Hematopoietic multipotent progenitor cell treated with erythropoietin and hydrocortisone succinate and interleukin-3 and kit ligand, for 6 days (in vitro differentiated cells): ENCODE measurements around the gene CDKN2AIP.
"Not testable (repeated sequence)": the region's sequence is repeated elsewhere in the genome, so short reads cannot be mapped to it uniquely, and the experiment has no call there.

ENCODE experiments used
- DNase-seq: peaks from one replicate; pipeline ENCODE4 v3.0.0-alpha.2; 2015

CDKN2AIP gene

DNA sequence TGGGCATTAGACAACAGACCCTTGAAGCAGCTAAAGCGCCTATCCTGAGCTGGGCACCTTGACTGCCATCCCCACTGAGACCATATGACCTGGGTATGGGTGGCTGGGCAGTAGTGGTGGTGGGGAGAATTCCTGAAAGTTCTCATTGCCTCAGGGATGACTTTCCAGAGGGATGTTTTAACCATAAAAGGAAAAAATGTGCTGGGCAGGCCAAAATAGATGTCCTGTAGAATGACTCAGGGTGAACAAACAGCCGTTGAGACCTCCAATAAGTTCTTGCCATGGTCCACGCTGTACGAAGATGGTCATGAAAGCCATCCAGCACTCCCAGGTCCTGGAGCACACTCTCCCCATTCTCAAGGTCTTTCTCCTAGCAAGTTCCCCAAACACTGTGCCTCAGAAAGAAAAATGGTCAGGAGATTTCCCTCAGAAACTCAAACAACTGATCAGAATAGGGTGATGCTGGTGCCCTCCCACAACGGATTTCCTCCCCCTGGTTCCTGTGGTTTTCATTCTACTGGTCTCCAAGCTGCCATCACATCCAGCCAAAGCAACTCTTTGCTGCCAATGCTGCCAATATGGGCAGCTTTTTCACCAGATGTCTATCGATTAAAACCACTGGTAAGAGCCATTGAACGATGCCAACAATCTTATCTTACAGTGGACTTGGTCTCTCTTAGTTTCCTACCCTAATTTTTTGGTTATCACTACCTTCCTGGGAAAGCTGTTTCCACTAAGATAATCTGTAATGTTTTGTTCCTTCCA, 11.2 kb downstream of the CDKN2AIP start:
- DNase-seq = peak; percentile 97

DNA sequence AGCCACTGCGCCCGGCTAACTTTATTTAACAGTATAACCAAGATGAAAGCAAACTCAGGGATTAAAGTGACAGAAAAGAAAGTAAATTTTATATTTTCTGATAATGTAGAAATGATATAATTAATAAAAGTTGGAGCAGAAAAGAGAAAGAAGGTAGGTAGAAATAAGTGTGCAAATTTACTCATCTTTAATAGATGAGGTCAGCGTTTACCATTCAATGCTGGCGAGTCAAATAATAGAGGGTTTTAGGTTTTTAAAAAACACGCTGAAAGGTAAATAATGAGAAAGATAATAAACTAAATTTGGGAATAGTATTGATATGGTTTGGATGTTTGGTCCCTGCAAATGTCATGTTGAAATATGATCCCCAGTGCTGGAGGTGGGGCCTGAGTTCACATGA, 13.6 kb downstream of the CDKN2AIP start:
- DNase-seq = no peak

DNA sequence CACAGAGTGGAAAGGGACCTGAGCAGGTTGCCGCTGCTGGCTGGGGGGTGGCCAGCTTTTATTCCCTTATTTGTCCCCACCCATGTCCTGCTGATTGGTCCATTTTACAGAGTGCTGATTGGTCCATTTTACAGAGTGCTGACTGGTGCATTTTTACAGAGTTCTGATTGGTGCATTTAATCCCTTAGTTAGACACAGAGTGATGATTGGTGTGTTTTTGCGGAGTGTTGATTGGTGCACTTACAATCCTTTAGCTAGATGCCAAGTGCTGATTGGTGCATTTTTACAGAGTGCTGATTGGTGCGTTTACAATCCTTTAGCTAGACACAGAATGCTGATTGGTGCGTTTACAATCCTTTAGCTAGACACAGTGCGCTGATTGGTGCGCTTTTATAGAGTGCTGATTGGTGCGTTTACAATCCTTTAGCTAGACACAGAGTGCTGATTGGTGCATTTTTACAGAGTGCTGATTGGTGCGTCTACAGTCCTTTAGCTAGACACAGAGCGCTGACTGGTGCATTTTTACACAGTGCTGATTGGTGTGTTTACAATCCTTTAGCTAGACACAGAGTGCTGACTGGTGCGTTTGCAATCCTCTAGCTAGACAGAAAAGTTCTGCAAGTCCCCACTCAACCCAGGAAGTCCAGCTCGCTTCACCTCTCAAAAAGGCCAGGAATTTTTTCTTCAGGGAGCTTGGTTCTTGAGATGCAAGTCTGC, 19.6 kb downstream of the CDKN2AIP start:
- not testable (repeated sequence) for DNase-seq

DNA sequence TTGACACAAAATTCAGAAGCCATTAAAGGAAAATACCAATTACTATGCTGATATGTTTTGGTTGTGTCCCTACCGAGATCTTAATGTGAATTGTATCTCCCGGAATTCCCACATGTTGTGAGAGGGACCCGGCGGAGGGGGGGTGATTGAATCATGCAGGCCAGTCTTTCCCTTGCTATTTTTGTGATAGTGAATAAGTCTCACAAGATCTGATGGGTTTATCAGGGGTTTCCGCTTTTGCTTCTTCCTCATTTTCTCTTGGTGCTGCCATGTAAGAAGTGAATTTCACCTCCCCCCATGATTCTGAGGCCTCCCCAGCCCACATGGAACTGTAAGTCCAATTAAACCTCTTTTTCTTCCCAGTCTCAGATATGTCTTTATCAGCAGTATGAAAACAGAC, 21.4 kb downstream of the CDKN2AIP start:
- DNase-seq = not testable (repeated sequence)

DNA sequence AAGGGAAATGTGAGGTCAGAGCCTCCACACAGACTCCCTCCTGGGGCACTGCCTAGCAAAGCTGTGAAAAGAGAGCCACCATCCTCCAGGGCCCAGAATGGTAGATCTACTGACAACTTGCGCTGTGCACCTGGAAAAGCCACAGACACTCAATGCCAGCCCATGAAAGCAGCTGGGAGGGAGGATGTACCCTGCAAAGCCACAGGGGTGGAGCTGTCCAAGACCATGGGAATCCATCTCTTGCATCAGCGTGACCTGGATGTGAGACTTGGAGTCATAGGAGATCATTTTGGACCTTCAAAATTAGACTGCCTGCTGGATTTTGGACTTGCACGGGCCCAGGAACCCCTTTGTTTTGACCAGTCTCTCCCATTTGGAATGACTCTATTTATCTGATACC, 22.8 kb downstream of the CDKN2AIP start:
- DNase-seq = no peak

DNA sequence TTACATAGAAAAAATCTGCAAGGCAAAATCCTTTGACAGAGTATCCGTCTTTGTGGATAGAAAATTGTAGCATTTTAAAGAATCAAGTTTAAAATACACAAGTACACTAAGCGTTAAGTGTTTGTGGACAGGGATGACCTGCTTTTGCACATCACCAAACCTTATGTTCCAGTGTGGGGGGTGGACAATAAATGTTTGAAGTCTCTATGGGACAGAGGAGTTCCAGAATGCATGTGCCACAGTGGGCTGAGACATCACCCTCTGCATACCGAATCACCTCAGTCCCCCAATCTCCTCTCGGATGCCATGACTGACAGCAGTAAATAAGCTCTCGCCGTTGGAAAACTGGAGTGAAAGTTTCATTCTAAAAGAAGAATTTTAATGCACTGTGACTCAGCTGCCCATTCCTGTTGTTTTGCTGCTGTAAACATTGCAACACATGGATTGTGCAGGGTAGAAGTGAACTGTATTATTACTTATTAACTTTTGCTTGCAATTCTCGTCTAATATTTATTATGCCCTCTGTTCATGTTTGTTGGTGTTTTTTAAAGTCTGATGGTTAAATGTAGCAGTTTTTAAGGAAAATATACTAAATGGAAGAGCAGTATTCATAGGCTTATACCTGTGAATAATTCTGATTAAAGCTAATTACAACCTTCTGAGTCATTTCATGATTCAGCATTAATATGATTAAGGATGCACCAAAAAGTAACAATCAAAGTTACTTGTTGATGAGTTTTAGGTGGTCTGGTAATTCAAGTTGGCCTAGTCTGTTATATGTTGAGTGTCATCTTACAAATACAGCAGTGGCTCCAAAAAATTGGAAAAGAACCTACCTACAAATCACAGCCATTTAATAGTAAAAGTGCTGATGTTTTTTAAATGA, 24.0 kb downstream of the CDKN2AIP start:
- DNase-seq = no peak

DNA sequence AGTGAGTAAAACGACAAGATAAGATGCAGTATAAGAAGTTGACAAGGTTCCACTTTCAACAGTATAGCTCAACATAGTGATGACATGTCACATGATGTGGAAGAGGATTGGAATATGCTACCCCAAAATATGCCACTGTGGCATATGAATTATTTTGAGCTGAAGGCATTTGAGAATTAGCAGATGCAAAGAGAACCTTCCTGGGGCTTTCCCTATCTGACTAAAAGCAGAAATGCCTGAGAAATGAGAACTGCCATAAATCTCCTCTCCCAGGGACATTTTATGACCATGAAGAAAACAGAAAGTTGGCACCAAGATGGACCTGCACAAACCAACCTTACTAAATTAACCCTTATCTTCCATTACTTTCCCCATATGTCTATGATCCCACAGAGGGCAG, 24.8 kb downstream of the CDKN2AIP start:
- DNase-seq = no peak

DNA sequence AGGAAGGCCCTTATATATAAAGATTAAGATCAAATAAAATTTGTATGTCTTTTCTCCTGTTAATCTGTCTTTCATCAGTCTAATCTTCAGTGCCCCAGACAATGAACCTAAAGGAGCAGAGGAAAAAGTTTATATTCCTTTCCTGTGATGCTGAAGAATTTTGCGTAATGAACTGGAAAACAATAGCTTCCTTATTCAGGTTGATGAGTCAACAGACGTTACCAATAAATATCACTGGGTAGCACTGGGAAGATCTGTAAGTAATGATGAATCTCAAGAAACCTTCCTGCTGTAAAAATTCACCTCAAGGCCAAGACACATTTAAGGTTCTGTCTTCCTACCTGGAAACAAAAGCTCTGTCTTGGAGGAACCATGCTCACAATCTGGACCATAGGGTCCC, 25.5 kb downstream of the CDKN2AIP start:
- DNase-seq = no peak

DNA sequence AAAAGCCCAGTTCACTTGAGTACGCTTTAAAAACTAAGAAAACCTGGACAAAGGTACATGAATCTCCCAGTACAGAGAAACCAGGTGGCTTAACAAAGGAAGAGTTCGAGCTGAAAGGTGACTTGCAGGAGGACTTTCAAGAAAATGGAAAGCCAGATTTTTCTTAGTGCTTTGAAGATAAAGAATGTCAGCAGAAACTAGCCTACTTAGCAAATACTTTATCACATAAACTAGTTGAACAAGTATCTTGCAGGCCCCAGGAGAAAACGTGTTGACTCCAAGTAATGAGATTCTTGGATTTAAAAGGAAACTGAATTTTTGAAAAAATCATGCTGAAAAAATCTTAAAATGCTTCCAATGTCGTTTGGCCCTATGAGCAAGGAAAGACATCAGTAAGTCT, 26.4 kb downstream of the CDKN2AIP start:
- no peak for DNase-seq

DNA sequence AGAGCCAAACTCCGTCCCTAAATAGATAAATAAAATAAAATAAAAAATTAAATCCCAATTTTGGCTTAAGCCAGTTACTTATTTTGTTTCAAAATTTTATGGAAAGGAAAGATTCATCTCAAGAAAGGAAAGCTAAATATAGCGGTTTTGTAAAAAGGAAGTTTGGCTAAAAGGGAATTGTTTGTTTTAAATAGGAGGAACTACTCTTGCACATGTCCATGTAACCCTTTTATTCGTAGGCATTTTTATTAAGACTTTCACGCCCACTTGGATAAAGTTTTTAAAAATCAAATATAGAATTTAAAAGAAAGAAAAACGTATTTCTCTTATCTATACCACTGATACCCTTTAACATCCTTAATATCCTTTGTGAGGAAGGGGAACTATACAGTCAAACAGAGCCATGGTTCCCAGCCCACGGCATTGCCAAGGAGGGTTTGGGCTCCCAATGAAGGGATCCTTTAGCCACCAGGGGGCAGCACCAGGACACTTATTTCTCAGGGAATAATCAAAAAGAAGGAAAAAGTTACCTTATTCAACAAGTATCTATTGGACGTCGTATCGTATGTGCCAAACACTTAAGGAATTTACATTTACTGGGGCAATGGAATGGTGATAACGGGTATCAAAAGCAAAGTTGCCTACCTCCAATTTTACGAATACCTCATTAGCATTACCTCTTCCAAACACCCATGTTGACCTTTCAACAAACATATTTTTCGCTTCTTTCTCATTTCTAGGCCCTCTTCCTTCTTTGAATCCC, 27.7 kb downstream of the CDKN2AIP start:
- peak; percentile 95 for DNase-seq

DNA sequence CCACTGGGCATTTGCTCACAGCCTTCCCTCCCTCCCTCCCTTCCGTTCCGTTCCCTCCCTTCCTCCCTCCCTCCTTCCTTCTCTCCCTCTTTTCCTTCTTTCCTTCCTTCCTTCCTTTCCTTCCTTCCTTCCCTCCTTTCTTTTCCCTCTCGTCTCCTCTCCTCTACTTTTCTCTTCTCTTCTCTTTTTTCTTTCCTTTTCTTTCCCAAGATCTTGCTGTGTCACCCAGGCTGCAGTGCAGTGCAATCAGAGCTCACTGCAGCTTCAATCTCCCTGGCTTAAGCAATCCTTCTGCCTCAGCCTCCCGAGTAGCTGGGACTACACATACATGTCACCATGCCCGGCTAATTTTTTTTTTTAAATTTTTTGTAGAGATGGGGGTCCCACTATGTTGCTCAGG, 33.7 kb downstream of the CDKN2AIP start:
- no peak for DNase-seq

DNA sequence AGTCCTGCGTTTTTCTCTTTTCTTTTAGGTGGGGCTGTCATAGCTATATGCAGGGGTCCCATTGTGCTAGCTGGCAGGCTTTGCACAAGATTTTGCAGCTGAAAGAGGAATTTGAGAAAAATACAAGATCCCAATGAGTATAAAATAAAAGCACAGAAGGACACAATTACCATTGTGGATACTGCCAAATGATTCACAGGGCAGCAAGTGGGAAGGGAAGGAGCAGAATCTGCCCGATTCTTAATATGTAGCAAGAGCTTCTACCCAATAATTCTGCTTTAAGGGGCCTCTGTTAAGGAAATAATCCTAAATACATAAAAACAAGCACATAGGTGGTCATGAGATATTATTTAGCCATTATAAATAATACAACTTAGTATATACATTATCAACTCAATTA, 34.5 kb downstream of the CDKN2AIP start:
- DNase-seq = no peak

DNA sequence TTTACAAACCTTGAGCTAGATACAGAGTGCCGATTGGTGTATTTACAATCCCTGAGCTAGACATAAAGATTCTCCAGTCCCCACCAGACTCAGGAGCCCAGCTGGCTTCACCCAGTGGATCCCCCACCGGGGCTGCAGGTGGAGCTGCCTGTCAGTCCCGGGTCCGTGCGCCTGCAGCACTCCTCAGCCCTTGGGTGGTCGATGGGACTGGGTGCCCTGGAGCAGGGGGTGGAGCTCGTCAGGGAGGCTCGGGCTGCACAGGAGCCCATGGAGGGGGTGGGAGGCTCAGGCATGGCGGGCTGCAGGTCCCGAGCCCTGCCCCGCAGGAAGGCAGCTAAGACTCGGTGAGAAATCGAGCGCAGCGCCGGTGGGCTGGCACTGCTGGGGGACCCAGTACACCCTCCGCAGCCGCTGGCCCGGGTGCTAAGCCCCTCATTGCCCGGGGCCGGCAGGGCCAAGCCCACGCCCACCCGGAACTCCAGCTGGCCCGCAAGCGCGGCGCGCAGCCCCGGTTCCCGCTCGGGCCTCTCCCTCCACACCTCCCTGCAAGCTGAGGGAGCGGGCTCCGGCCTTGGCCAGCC, 38.2 kb downstream of the CDKN2AIP start:
- not testable (repeated sequence) for DNase-seq

DNA sequence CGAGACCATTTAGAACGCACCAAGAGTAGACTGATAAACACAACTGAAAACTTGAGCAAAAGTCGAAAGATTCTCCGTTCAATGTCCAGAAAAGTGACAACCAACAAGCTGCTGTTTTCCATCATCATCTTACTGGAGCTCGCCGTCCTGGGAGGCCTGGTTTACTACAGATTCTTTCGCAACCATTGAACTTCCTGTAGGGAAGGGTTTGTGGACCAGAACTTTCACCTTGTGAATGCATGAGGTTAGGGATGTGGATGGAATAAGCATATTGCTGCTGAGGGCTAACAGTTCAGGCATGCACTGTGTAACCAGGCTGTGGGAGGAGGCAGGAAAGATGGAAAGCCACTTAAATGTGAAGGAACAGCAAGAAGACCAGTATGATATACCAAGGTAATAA, 39.6 kb downstream of the CDKN2AIP start:
- no peak for DNase-seq

DNA sequence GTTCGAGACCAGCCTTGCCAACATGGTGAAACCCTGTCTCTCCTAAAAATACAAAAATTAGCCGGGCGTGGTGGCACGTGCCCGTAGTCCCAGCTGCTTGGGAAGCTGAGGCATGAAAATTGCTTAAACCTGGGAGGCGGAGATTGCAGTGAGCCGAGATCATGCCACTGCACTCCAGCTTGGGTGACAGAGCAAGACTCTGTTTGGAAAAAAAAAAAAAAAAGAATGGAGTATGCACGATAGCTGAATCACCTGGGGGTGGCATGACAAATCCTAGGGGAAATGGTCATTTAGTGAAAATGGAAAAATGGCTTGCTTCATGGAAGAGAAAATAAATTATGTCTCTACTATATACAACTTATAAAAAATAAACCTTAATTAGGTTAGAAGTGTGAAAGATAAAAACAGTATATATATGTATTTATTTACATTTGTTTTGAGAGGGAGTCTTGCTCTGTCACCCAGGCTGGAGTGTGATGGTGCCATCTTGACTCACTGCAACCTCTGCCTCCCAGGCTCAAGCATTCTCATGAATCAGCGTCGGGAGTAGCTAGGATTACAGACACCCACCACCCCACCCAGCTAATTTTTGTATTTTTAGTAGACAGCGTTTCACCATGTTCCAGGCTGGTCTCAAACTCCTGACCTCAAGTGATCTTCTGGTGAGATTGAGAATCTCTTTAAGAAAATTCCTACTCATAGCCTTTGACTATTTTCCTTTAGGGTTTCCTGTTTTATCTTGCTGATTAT, 41.1 kb downstream of the CDKN2AIP start:
- DNase-seq = no peak

DNA sequence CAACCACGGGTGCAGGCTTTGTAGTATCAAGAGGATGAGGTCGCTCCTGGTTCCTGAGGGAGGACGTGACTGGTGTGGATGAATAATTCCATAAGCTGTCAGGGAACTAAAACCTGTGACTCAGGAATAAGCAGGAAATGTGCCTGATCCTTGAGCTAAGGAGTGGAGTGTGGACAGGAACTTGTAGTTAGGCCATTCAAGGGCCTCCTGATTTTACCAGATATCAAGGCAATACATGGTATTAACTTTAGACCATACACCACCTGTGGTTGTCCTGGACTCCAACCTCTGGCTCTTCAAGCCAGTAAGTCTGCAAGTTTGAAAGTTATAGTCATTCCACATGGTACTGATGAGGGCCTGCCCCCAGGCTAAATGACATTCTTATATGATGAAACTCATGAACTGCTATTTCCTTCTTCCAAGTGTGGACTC, 48.4 kb downstream of the CDKN2AIP start:
- DNase-seq = no peak

DNA sequence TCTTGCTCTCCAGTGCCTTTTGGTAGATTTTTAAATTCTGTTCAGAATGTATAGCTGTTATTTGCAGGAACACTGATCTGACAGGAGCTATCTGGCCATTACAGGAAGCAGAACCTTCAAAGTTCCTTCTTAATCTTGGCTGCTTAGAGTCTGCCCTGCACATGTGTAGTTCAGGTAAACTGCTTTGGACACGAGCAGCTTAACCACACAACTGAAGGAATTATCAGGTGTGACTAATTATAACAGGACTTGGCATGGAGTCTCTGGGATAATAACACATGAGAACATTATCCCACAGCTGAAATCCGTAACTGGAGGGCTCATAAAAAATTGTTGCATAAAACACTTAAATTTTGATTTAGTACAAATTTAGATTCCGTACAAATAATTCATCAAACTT, 48.8 kb downstream of the CDKN2AIP start:
- no peak for DNase-seq

DNA sequence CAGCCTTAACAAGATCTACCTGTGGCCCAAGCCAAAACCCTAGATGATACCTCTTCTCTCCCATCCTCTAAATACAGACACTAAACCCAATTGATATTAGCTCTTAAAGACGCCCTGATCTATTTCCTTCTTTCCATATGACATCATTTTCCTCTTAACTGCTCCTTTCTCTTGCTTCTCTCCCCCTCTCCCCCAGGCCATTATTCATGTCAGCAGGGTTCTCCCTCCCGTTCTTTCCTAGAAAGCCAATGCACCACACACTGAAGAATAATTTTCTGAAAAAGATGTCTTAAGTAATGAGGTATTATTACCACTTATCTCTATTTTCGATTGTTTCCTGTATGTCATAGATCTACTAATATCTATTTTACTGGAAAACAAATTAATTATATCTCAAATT, 50.7 kb downstream of the CDKN2AIP start:
- no peak for DNase-seq
